ENCODE data around the gene PERM1.

Gene PERM1

DNA sequence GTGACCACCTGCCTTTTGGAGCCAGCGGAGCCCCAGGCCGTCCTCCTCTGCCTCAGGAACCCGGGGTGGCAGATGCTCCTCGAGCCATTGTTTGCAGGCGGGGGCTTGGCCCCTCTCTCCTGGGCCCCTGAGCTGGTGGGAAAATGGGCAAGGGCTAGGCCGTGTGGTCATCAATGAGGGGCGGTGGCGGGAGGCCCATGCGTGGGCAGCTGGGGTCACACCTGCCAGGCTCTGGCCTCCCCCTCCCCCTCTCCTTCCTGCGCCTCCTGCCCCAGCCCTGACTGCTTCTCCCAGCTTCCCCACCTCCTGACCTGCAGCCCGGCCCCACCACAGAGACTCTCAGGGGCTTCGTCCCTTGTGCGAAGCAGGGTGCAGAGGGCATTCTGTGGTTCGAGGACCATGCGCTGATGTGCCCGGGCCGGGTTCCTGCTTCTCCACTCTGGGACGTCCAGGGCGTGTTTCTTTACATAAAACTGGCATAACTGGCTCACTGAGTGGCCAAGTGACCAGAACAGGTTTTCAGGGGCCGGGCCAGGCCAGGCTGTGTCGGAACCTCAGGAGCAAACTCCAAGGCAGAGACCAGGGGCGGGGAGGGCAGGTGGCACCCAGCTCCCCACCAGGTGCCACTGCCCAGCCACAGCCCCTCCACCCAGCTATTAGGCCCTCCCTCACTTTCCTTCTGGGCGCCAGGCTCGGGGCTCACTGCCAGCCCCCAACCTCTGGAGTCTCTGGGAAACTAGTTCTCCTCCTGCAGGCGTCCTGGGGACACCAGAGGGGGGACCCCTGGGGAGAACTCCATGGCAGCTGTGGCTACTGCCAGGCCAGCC lies 48.9 kb downstream of the PERM1 start:
- no peak for DNase-seq (ENCODE audit: low read depth)

DNA sequence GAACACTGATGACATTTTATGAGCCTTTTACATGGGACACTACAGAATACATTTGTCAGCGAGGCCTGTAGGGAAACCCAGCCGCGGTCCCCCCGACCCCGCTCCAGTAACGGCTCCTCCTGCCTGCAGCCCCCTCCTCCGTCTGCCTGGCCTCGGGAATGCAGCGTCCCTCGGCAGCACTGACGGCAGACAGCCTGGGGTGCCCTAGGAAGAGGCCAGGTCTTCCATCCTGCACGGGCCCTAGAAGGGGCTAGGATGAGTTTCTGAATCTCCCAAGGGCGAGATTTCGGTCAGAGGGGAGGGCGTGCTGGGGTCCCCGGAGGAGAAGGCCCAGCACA lies 49.8 kb downstream of the PERM1 start:
- no peak for DNase-seq (ENCODE audit: low read depth)

DNA sequence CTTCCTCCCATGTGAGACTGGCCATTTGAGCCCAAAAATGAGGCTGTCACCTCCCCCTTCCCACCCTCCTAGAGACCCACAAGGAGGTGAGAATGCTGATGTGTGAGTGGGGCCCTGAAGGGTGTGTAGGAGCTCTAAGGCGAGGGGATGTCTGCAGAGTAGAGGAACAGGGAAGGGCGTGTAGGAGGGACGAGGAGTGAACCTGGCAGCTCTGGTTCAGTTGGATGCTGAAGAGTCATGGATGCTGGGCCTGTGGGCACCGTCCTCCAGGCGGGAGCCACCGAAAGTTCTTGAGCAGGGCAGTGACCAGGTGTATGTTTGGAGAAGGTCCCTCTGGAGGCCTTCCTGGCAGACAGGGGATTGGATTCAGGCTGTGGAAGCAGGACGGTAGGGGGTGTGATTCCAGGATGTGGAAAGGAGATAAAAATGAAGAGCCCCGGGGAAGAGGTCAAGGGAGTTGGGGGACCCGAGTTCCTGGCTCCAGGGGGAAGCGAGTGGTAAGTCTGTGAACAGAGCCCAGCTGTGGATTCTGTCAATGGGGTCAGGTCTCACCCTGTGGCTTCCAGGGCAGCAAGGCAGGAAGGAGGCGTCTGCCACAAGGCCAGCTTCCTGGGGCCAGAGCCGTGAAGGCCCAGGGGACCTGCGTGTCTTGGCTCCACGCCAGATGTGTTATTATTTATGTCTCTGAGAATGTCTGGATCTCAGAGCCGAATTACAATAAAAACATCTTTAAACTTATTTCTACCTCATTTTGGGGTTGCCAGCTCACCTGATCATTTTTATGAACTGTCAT lies 50.3 kb downstream of the PERM1 start:
- no peak for DNase-seq (ENCODE audit: low read depth)

DNA sequence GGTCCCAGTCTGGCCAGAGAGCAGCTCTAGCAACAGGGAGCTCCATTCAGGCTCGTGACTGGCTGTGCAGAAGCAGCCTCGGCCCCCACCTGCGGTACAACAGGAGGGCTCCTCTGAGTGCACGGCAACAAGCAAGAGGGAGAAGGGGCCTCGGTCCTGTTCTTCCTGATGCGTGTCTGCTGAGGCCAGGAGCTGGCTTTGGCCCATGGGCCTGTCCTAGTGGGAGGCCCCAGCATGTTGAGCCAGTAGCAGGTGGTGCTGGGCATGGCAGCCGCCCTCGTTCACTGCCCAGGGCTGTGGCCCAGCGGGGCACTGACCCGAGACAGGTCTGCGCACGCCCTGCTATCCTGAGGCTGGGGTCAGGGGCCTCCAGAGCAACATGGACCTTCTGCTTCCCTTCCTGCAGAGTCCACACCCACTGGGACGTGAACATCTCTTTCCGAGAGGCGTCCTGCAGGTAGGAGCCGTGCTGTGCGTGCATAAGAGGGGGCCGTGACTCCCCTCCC lies 51.2 kb downstream of the PERM1 start:
- DNase-seq (ENCODE audit: low read depth) = no peak

- DNase-seq (ENCODE audit: low read depth) = no peak
Observed at GRCh38 chr1:929712-930632, 51.9 kb downstream of the PERM1 start.

DNA sequence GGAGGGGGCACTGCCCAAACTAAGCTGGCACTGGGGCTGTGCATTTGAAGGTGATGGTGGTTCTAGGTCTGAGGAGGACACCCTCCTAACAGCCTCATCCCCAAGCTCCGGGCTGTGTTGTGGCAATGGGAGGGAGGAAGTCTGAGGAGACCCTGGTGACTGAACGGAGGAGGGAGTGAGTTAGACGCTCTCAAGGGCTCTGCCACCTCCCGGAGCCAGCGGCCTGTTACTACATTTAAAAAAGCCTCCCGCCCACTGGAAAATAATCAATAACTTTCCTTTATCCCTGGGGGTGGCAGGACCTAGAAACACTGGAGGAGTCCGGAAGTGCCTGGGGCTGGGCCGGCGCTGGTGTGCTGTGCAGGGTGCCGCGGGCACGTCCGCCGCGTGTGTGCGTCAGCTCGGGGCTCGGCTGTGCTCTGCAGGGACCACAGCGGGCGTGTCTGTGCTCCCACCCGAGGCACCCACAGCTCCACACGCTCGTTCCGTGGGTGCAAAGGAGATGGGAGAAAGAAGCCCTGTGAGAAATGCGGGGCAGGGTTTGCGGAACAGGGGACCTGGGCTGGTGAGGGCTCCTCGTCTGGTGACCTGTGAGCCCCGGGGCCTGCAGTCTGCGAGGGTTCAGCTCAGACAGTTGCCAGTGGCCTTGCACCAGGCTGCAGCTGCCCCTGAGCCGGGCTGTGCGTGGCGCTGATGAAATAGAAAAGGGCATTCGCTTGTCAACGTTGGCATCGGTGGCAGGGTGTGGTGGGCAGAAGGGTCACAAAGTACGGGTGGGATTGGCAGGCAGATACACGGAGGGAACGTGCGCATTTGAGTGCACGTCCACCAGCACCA lies 52.9 kb downstream of the PERM1 start:
- no peak for DNase-seq (ENCODE audit: low read depth)

DNA sequence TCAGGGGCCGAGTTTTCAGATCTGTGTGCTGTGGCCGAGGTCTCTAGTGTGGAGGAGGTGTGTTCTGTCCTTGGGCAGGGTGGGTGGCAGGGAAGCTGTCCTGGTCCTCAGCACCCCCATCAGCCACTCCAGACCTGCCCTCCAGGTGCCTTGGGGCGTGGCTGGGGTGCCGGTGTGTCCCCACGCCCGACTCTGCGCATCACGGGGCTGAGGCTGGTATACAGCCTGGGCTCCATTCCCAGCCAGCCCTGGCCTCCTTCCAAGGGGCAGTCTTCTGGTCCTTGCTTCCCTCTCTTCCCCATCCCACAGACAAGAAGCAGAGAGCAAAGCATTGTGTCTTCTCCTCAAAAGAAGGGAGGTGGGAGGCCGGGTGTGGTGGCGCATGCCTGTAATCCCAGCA lies 54.1 kb downstream of the PERM1 start:
- no peak for DNase-seq (ENCODE audit: low read depth)

DNA sequence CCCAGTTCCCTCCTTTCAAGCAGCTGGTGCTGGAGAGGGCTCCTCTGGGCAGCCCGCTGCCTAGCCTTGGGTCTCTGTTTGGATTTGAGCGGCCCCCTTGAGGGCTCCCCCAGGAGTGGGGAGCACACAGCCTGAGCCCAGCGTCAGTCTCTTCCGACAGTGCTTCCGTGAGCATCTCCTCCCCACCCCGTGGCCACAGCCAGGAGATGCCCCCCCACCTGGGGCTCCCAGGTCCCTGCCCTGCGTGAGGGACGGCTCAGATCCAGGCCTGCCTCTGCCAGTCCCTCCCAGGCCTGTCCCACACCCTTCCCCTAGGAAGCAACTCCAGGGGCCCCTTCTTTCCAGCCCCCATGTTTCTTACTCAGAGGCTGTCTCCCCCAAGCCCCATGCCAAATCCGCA lies 54.7 kb downstream of the PERM1 start:
- no peak for DNase-seq (ENCODE audit: low read depth)

DNA sequence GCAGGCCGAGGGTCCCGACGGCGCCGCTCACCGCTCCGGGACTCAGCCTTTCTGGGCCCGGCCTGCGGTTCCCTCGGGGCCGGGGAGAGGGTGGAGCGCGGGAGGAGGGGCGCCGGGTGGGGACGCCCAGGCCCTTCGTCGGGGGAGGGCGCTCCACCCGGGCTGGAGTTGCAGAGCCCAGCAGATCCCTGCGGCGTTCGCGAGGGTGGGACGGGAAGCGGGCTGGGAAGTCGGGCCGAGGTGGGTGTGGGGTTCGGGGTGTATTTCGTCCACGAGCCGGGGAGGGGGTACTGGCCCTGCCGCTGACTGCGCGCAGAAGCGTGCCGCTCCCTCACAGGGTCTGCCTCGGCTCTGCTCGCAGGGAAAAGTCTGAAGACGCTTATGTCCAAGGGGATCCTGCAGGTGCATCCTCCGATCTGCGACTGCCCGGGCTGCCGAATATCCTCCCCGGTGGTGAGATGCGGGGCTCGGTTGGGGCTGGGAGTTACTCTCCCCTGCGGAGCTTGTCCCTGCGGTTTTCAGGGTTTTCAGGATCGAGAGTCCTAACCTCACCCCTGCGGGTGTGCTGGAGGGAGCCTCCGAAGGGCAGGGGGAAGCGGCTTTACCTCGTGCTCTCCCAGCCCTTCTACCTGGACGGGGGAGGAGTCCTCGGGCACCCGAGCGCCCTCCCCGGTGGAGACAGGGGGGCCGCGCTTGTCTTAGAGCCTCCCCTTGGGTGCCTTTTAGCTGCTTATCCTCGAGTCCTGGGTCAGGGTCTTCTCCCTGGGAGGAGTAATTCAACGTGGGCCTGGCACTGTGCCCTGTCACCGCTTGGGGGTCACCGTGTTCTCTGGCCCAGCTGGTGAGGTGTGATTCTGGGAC lies 56.1 kb downstream of the PERM1 start:
- DNase-seq (ENCODE audit: low read depth) = no peak
